Right ventricle myocardium superior (tissue), 1 donor: ENCODE data around the gene RHOV. TPM values are rescaled to one million over a fixed set of nuclear protein-coding genes. Genes with fewer than 3 reads are reported as not detected.

Source experiments
- ATAC-seq: fragments of 200-7000 bp; cut with Tn5 transposase; one replicate; pipeline ENCODE4 v1.9.1; 2020; ENCODE audit warnings: mild to moderate bottlenecking; ENCODE audit not compliant: poor library complexity
- DNase-seq: peaks from one replicate; pipeline ENCODE4 v3.0.0-alpha.2; 2020
- intact Hi-C: fragments of 100-400 bp; cut with DNase I; formaldehyde crosslinking; loops from one replicate; pipeline ENCODE4 v1.11.2; 2022
- long read RNA-seq: library from polyadenylated mRNA; unstranded; transcript quantifications from one replicate; pipeline ENCODE4 v2.0.0, GENCODE V29; 2021
- total RNA-seq: library from RNA; stranded (reverse); fragmentation: NEBNext Ultra II Directional; extraction: Animal tissue kit (Norgen Biotek cat#: 25700); gene quantifications from one replicate; pipeline ENCODE4 v1.2.1, GENCODE V29; 2021
- donor health status: DM: no; HTN: yes; CAD: no; lungs with severe emphysema.

The RHOV gene
- total RNA-seq: not detected
- long read RNA-seq: 0 reads

- intact Hi-C loops: no loop called here
- ATAC-seq (peak; percentile 83), DNase-seq (peak; percentile 68)
Observed at GRCh38 chr15:40873694-40874561, at the start of gene RHOV. RHOV (minus strand) TSS chr15:40874234; CDS start chr15:40874139, 95 bp downstream.

GRCh38 chr15:40923551-40923950 is 49.5 kb upstream of the RHOV start:
- ATAC-seq: no peak
- intact Hi-C loops: no loop called here
- no peak for DNase-seq

DNA sequence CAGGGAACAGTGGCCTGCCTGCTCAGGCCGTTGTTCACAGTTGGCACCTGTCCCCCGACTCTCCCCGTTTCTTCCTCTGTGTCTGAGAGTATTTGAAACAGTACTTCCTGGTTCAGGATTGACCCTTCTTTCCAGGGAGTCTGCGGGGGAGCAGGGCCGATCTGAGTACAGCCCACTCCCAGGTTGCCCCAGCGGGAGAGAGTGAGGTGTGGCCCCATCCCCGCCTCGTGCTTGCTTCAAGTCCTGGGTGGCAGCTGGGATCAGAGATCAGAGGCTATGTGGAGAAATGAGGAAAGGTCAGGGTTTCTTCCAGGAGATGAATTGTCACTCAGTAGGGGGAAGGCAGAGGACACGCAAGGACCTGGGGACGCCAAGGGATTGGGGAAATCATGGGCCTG is 48.6 kb upstream of the RHOV start:
- ATAC-seq (no peak), DNase-seq (no peak)
- intact Hi-C loops: no loop called here

GRCh38 chr15:40921949-40922607 is 48.0 kb upstream of the RHOV start:
- DNase-seq (no peak), ATAC-seq (no peak)
- intact Hi-C loops: no loop called here

GRCh38 chr15:40918799-40919392 is 44.9 kb upstream of the RHOV start:
- peak; percentile 32 for ATAC-seq
- DNase-seq: no peak
- intact Hi-C loops: no loop called here

DNA sequence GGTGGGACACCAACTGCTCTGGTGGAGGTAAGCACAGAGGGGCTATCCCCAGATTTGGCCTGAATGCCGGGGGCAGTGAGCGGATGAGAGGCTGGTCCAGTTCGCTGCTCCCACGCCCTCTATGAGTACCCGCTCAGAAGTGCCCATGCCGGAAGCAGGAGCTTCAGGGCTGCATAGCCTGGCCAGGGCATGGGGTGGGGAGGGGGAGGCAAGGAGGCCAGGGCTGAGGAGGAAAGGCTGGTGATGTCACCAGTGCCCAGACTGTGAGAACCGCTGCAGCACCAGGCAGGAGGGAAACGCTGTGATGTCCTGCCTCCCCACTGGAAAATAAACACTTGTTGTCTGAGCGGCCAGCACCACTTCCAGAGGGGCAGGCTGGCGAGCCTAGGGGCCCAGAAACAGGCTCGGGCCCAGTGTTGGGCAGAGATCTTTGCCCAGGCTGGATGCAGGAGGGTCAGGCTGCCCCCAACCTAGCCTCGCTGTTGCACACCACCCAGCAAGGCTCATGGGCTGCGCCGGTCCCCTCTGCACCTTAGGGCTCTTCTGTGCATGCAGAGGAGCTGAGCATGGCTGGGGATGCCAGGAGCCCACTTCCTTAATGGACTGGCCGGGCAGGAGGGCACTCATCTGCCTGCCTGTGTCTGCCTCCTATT is 44.2 kb upstream of the RHOV start:
- ATAC-seq: no peak
- intact Hi-C loops: no loop called here
- DNase-seq: no peak

- ATAC-seq: no peak
- intact Hi-C loops: no loop called here
- no peak for DNase-seq
Observed at GRCh38 chr15:40917585-40917984, 43.6 kb upstream of the RHOV start.

GRCh38 chr15:40915679-40916078 is 41.6 kb upstream of the RHOV start:
- no peak for DNase-seq
- no peak for ATAC-seq
- intact Hi-C loops: no loop called here

GRCh38 chr15:40915116-40915661 is 41.2 kb upstream of the RHOV start:
- ATAC-seq: no peak
- intact Hi-C loops: no loop called here
- DNase-seq: no peak

DNA sequence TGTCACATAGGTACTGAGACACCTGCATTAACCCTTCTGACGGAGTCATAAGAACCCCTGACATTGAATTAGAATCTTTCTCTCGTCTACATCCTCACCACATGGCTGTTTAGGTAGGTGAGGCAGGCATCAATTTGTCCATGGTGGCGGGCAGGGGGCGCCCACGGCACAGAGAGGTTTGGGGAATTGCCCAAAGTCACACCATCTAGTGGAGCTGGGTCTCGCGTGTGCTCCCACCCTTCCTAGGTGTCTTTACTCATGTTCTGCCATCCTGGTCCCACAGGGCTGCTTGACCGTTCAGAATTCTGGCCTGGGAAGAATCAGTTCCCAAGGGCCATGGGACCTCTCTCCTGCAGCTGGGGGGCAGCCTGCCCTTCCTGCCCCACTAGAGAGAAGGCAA is 40.5 kb upstream of the RHOV start:
- ATAC-seq (no peak), DNase-seq (no peak)
- intact Hi-C loops: no loop called here

GRCh38 chr15:40914013-40914412 is 40.0 kb upstream of the RHOV start:
- DNase-seq (no peak), ATAC-seq (no peak)
- intact Hi-C loops: no loop called here

- intact Hi-C loops: no loop called here
- DNase-seq: no peak
- ATAC-seq: no peak
Observed at GRCh38 chr15:40912478-40912877, 38.4 kb upstream of the RHOV start.

DNA sequence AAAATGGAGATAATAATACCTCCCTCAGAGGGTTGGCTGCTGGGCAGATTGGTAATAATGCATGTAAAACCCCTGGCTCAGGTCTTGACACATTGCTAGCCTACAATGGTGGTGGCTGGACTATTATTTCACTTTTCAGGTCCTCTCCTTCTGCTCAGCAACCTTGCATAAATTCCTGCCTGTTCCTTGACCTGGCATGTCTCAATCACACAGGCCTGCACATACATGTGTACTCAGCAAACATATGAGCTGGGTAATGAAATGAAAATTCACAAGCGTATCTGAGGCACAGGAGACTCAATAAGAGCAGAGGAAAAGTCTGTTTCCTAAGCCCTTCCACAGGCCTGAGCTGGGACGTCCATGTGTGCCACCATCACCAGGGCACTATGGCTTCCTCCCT is 37.7 kb upstream of the RHOV start:
- DNase-seq: no peak
- intact Hi-C loops: no loop called here
- no peak for ATAC-seq

- ATAC-seq: no peak
- intact Hi-C loops: no loop called here
- DNase-seq: no peak
Observed at GRCh38 chr15:40911141-40911540, 37.1 kb upstream of the RHOV start.

- intact Hi-C loops: loop anchor here (5.0 kb wide), 1 partner anchor 32 kb away; no protein-coding TSS in a partner anchor
- ATAC-seq (peak; percentile 8), DNase-seq (peak; percentile 78)
Observed at GRCh38 chr15:40909662-40910630, 35.9 kb upstream of the RHOV start.

GRCh38 chr15:40908095-40908494 is 34.1 kb upstream of the RHOV start:
- DNase-seq (no peak), ATAC-seq (no peak)
- intact Hi-C loops: loop anchor here (5.0 kb wide), 1 partner anchor 34 kb away; no protein-coding TSS in a partner anchor

- peak; percentile 57 for ATAC-seq
- intact Hi-C loops: loop anchor here (2.0 to 5.0 kb wide), 2 partner anchors 35 to 116 kb away; no protein-coding TSS in a partner anchor
Observed at GRCh38 chr15:40906991-40907802, 33.2 kb upstream of the RHOV start.

More at GRCh38 chr15:40906991-40907802, 33.2 kb upstream of the RHOV start:
- DNase-seq: peak; percentile 84
